Mesodermal cell (in vitro differentiated cells): ENCODE measurements around the gene GPATCH1.
"Not testable (repeated sequence)": the region's sequence is repeated elsewhere in the genome, so short reads cannot be mapped to it uniquely, and the experiment has no call there.

Experiments used
- H3K27ac ChIP-seq: 2 replicates; pipeline ENCODE4 v1.7.0; 2013; ENCODE audit warnings: mild to moderate bottlenecking, low read depth, low read length, moderate library complexity; ENCODE audit not compliant: severe bottlenecking
- H3K36me3 ChIP-seq: 2 replicates; pipeline ENCODE4 v1.7.1; 2013; ENCODE audit warnings: mild to moderate bottlenecking, low read length, moderate library complexity; ENCODE audit not compliant: control insufficient read depth, insufficient read depth
- H3K4me1 ChIP-seq: one replicate; pipeline ENCODE4 v1.7.1; 2013; ENCODE audit warnings: mild to moderate bottlenecking, low read length; ENCODE audit not compliant: insufficient read depth, control insufficient read depth, poor library complexity, severe bottlenecking
- H3K4me3 ChIP-seq: 2 replicates; pipeline ENCODE4 v1.7.0; 2013; ENCODE audit warnings: low read length, control low read depth, mild to moderate bottlenecking; ENCODE audit not compliant: insufficient read depth, poor library complexity, severe bottlenecking; ENCODE audit errors: extremely low read depth
- H3K9me3 ChIP-seq: 2 replicates; pipeline ENCODE4 v1.7.1; 2013; ENCODE audit warnings: mild to moderate bottlenecking, low read length, moderate library complexity; ENCODE audit not compliant: control insufficient read depth
- WGBS, 2 experiments: methylation state at CpG; one replicate each; pipeline ENCODE4 v1.1.5; 2013; ENCODE audit warnings: missing lambda C conversion rate in 2 of 2; ENCODE audit not compliant: insufficient coverage in 2 of 2; 5-methylcytosine and 5-hydroxymethylcytosine counted together

The GPATCH1 gene

GRCh38 chr19:33114312-33114711 is 33.3 kb downstream of the GPATCH1 start:
- Histone ChIP-seq H3K4me3 (no peak overlapping the region), H3K4me1 (no peaks in the 10 kb centered on the region), H3K27ac (no peak overlapping the region), H3K9me3 (no peaks in the 10 kb centered on the region), H3K36me3 (peaks cover 75% of the 10 kb centered on the region)
- 93% methylated on average over 3 of the region's 4 CpGs for WGBS, 2 experiments

DNA sequence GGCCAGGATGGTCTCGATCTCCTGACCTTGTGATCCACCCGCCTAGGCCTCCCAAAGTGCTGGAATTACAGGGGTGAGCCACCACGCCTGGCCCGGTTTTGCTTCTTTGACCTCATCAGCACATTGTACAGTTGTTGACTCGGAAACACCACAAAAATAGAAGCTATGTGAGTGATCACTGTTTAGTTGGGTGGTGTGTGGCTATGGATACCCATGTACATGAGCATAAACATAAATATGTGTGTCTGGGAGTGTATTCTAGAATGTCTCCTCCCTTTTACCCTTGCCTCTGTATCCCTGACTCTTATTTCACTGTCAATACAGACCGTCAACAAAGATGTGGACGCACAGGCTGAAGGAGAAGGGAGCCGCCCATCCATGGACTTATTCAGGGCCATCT is 36.5 kb downstream of the GPATCH1 start:
- H3K27ac ChIP-seq = no peak overlapping the region
- WGBS, 2 experiments = 95 to 96% methylated on average over 7 to 8 of the region's 8 CpGs
- no peaks in the 10 kb centered on the region for H3K9me3 ChIP-seq
- no peaks in the 10 kb centered on the region for H3K4me1 ChIP-seq
- no peak overlapping the region for H3K4me3 ChIP-seq
- peaks cover 62% of the 10 kb centered on the region for H3K36me3 ChIP-seq

DNA sequence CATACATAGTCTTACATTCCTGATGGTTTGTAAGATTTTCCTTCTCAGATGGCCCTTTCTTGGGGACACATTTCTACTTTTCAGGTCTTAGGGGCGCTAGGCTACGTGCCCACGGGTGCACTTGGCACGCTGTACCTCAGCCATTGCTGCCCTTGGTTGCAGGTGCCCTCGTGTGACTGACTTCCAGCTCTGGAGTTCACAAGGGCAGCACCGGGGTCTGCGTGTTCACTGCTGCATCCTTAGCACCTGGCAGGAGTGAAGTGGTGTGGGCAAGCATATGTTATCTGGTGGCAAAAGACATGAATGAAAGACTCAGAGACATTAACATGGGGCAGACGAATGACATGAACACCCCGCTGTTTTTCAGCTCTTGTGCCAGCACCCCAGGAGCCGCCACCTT is 37.7 kb downstream of the GPATCH1 start:
- 94% methylated on average over 8 to 10 of the region's 10 CpGs for WGBS, 2 experiments
- Histone ChIP-seq H3K27ac (no peak overlapping the region), H3K9me3 (no peaks in the 10 kb centered on the region), H3K4me1 (no peaks in the 10 kb centered on the region), H3K36me3 (peaks cover 55% of the 10 kb centered on the region), H3K4me3 (no peak overlapping the region)

- 82 to 95% methylated on average over 6 to 8 of the region's 10 CpGs for whole genome bisulfite sequencing, 2 experiments
- Histone ChIP-seq H3K4me3 (no peak overlapping the region), H3K27ac (peak overlapping the region; percentile 25), H3K9me3 (no peaks in the 10 kb centered on the region), H3K4me1 (peaks cover 3% of the 10 kb centered on the region), H3K36me3 (peaks cover 32% of the 10 kb centered on the region)
These were observed 43.5 kb downstream of the GPATCH1 start for GRCh38 chr19:33124207-33125098.

DNA sequence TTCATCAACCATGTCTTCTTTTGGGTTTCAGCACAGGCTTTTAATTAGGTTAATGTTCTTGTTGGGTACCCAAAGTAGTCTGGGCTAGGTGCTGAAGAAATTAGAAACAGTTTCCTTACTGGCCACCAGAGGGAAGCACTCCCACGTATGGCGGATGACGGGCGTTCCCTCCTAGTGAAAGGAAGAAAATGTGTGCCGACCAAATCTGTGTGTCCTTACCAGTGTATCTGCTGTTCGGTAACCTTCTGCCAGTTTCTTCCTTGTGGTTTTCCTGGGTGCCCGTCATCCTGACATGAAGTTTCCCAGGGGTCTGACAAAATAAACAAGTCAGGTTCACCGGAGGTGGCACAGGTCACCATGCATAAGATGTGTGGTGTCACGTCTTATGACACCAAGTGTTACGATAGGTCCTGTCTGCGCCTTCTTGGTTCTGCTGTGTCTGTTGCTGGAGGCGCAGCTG is 45.0 kb downstream of the GPATCH1 start:
- 48 to 55% methylated on average over 11 to 12 of the region's 12 CpGs for WGBS, 2 experiments
- Histone ChIP-seq H3K36me3 (peaks cover 40% of the 10 kb centered on the region), H3K4me1 (peaks cover 3% of the 10 kb centered on the region), H3K27ac (no peak overlapping the region), H3K4me3 (no peak overlapping the region), H3K9me3 (no peaks in the 10 kb centered on the region)

DNA sequence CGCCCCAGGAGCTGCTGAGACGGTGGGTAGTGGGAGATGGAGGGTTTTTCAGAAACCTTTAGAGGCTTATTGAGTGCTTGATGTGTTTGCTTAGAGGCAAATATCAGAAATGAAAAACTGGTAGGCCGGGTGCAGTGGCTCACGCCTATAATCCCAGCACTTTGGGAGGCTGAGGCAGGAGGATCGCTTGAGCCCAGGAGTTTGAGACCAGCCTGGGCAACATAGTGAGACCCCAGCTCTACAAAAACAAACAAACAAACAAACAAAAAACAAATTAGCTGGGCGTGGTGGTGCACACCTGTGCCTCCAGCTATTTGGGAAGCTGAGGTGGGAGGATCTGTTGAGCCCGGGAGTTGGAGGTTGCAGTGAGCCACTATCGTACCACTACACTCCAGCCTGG is 45.7 kb downstream of the GPATCH1 start:
- H3K9me3 ChIP-seq, H3K4me1 ChIP-seq, H3K27ac ChIP-seq, H3K4me3 ChIP-seq: not testable (repeated sequence)
- H3K36me3 ChIP-seq = peaks cover 37% of the 10 kb centered on the region
- WGBS, 2 experiments = 91 to 95% methylated on average over 2 to 3 of the region's 8 CpGs

DNA sequence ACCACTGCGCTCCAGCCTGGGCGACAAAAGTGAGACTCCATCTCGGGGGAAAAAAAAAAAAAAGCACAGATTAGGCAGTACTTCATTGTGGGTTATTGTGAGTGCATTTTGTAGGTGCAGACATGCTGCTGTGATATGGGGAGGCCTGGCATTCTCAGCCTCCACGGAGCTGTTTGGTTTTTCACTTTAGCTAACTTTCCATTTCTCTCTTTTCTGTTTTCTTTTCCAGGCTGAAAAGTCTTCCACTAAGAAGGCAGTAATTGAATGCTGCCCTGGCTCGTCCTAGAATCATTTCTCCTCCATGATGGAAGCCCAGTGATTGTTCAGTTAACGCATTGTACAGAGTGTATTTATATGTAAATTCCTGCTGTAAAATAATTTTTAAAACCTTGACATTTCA is 48.9 kb downstream of the GPATCH1 start:
- Histone ChIP-seq H3K4me3 (no peak overlapping the region), H3K36me3 (peaks cover 37% of the 10 kb centered on the region), H3K4me1 (peaks cover 3% of the 10 kb centered on the region), H3K9me3 (no peaks in the 10 kb centered on the region), H3K27ac (no peak overlapping the region)
- WGBS, 2 experiments = 79 to 94% methylated on average over 3 to 5 of the region's 6 CpGs

- no peak overlapping the region for H3K4me3 ChIP-seq
- peaks cover 32% of the 10 kb centered on the region for H3K36me3 ChIP-seq
- H3K9me3 ChIP-seq = no peaks in the 10 kb centered on the region
- no peaks in the 10 kb centered on the region for H3K4me1 ChIP-seq
- 92 to 93% methylated on average over 6 of the region's 6 CpGs for WGBS, 2 experiments
- no peak overlapping the region for H3K27ac ChIP-seq
These were observed 49.5 kb downstream of the GPATCH1 start for GRCh38 chr19:33130433-33130832.

- peaks cover 21% of the 10 kb centered on the region for H3K36me3 ChIP-seq
- no peak within 1 kb of the TSS for H3K27ac ChIP-seq
- no peaks in the 10 kb centered on the region for H3K9me3 ChIP-seq
- no peaks in the 10 kb centered on the region for H3K4me1 ChIP-seq
- 91 to 95% methylated on average over 38 to 43 of the region's 43 CpGs for WGBS, 2 experiments
- no peak within 1 kb of the TSS for H3K4me3 ChIP-seq
These were observed 51.0 kb downstream of the GPATCH1 start, which contains the start of gene WDR88 for GRCh38 chr19:33132021-33132420. WDR88 (plus strand) TSS chr19:33132114; CDS start chr19:33132170, 56 bp downstream.

- Histone ChIP-seq H3K36me3 (peaks cover 18% of the 10 kb centered on the region), H3K4me1 (no peaks in the 10 kb centered on the region), H3K4me3 (no peak overlapping the region), H3K9me3 (no peaks in the 10 kb centered on the region), H3K27ac (no peak overlapping the region)
- 92 to 93% methylated on average over 15 of the region's 15 CpGs for WGBS, 2 experiments
These were observed 51.4 kb downstream of the GPATCH1 start for GRCh38 chr19:33132425-33132824.

GRCh38 chr19:33133438-33134031 is 52.6 kb downstream of the GPATCH1 start:
- 74 to 79% methylated on average over 10 to 12 of the region's 13 CpGs for WGBS, 2 experiments
- Histone ChIP-seq H3K4me1 (no peaks in the 10 kb centered on the region), H3K9me3 (no peaks in the 10 kb centered on the region), H3K27ac (no peak overlapping the region), H3K4me3 (no peak overlapping the region), H3K36me3 (peaks cover 12% of the 10 kb centered on the region)
